T follicular helper cell (primary cell): ENCODE measurements around the gene MYO18B.

Experiments
- DNase-seq: peaks from one replicate; pipeline ENCODE4 v3.0.0-alpha.2; 2020; ENCODE audit warnings: low read depth

MYO18B gene

GRCh38 chr22:25749420-25750169, 7.6 kb downstream of the MYO18B start:
- no peak for DNase-seq

- no peak for DNase-seq
Measured at GRCh38 chr22:25750569-25751173, 8.7 kb downstream of the MYO18B start.

- no peak for DNase-seq
Measured at GRCh38 chr22:25751174-25751581, 9.2 kb downstream of the MYO18B start.

- no peak for DNase-seq
Measured at GRCh38 chr22:25752615-25753214, 10.7 kb downstream of the MYO18B start.

GRCh38 chr22:25753252-25753651, 11.3 kb downstream of the MYO18B start:
- DNase-seq, result no peak

- DNase-seq, result no peak
Measured at GRCh38 chr22:25754527-25755202, 12.7 kb downstream of the MYO18B start.

- no peak for DNase-seq
Measured at GRCh38 chr22:25757686-25758085, 15.7 kb downstream of the MYO18B start.

- DNase-seq, result no peak
Measured at GRCh38 chr22:25758316-25758715, 16.3 kb downstream of the MYO18B start.

GRCh38 chr22:25759825-25760231, 17.8 kb downstream of the MYO18B start:
- DNase-seq, result no peak

- DNase-seq, result no peak
Measured at GRCh38 chr22:25760294-25760693, 18.3 kb downstream of the MYO18B start.

GRCh38 chr22:25760848-25761595, 19.0 kb downstream of the MYO18B start:
- DNase-seq, result no peak

GRCh38 chr22:25762147-25762546, 20.2 kb downstream of the MYO18B start:
- DNase-seq, result no peak

- DNase-seq, result no peak
Measured at GRCh38 chr22:25763239-25763777, 21.3 kb downstream of the MYO18B start.

GRCh38 chr22:25764270-25765015, 22.5 kb downstream of the MYO18B start:
- DNase-seq, result no peak

GRCh38 chr22:25765016-25765367, 23.0 kb downstream of the MYO18B start:
- DNase-seq, result no peak

GRCh38 chr22:25765801-25766200, 23.8 kb downstream of the MYO18B start:
- DNase-seq, result no peak

GRCh38 chr22:25766418-25766817, 24.4 kb downstream of the MYO18B start:
- no peak for DNase-seq

GRCh38 chr22:25770333-25770732, 28.3 kb downstream of the MYO18B start:
- DNase-seq, result no peak

- no peak for DNase-seq
Measured at GRCh38 chr22:25772288-25772687, 30.3 kb downstream of the MYO18B start.

- no peak for DNase-seq
Measured at GRCh38 chr22:25774575-25775026, 32.6 kb downstream of the MYO18B start.

GRCh38 chr22:25775531-25775930, 33.5 kb downstream of the MYO18B start:
- DNase-seq, result no peak
